Mesendoderm (in vitro differentiated cells): ENCODE results near the gene MCF2L2.

Experiments used
- DNase-seq: peaks from one replicate; pipeline ENCODE4 v3.0.0; 2013
- H2AK5ac ChIP-seq: 2 replicates; pipeline ENCODE4 v1.6.1; 2013; ENCODE audit warnings: low read length, inconsistent platforms
- H2BK120ac ChIP-seq: 2 replicates; pipeline ENCODE4 v1.6.1; 2013; ENCODE audit warnings: low read depth, mild to moderate bottlenecking, low read length, moderate library complexity, mixed read lengths
- H2BK15ac ChIP-seq: replicated peaks from 2 replicates; pipeline ENCODE4 v1.6.1; 2013; ENCODE audit warnings: low read depth, mild to moderate bottlenecking, moderate library complexity
- H2BK5ac ChIP-seq: 2 replicates; pipeline ENCODE4 v1.6.1; 2013; ENCODE audit warnings: low read length, inconsistent platforms
- H3K18ac ChIP-seq: 2 replicates; pipeline ENCODE4 v1.6.1; 2013; ENCODE audit warnings: mild to moderate bottlenecking, low read length, mixed read lengths
- H3K23ac ChIP-seq: one replicate; pipeline ENCODE4 v1.6.1; 2013; ENCODE audit warnings: low read length
- H3K27ac ChIP-seq: 2 replicates; pipeline ENCODE4 v1.5.1; 2013; ENCODE audit warnings: low read depth, mild to moderate bottlenecking, inconsistent platforms, low read length, moderate library complexity
- H3K27me3 ChIP-seq: 2 replicates; pipeline ENCODE4 v1.6.1; 2013; ENCODE audit warnings: low read length, control low read depth, mild to moderate bottlenecking, inconsistent platforms; ENCODE audit not compliant: insufficient read depth, poor library complexity
- H3K36me3 ChIP-seq: 2 replicates; pipeline ENCODE4 v1.6.1; 2013; ENCODE audit warnings: low read length, inconsistent platforms; ENCODE audit not compliant: control insufficient read depth, insufficient read depth
- H3K4ac ChIP-seq: one replicate; pipeline ENCODE4 v1.6.1; 2013; ENCODE audit warnings: low read depth, mild to moderate bottlenecking, low read length, moderate library complexity
- H3K4me1 ChIP-seq: 2 replicates; pipeline ENCODE4 v1.6.1; 2013; ENCODE audit warnings: low read depth, low read length, inconsistent platforms; ENCODE audit not compliant: control insufficient read depth
- H3K4me2 ChIP-seq: 2 replicates; pipeline ENCODE4 v1.6.1; 2013; ENCODE audit warnings: low read length
- H3K4me3 ChIP-seq: 2 replicates; pipeline ENCODE4 v1.5.1; 2013; ENCODE audit warnings: mild to moderate bottlenecking, low read length
- H3K56ac ChIP-seq: one replicate; pipeline ENCODE4 v1.6.1; 2013; ENCODE audit warnings: low read length
- H3K79me1 ChIP-seq: 2 replicates; pipeline ENCODE4 v1.6.1; 2013; ENCODE audit warnings: low read length, inconsistent platforms
- H3K79me2 ChIP-seq: 2 replicates; pipeline ENCODE4 v1.6.1; 2013; ENCODE audit warnings: mild to moderate bottlenecking, low read length; ENCODE audit not compliant: control insufficient read depth, insufficient read depth
- H3K9ac ChIP-seq: 2 replicates; pipeline ENCODE4 v1.6.1; 2013; ENCODE audit warnings: low read length, inconsistent platforms
- H4K5ac ChIP-seq: one replicate; pipeline ENCODE4 v1.6.1; 2013; ENCODE audit warnings: low read length
- H4K8ac ChIP-seq: one replicate; pipeline ENCODE4 v1.6.1; 2013; ENCODE audit warnings: low read depth, mild to moderate bottlenecking, control low read depth, low read length, moderate library complexity
- WGBS: extraction: QIAGEN DNeasy Blood & Tissue Kit; methylation state at CpG from one replicate; pipeline ENCODE4 v1.1.7; 2013; ENCODE audit warnings: low lambda C conversion rate, missing lambda C conversion rate; ENCODE audit not compliant: insufficient coverage; ENCODE audit errors: extremely low coverage; 5-methylcytosine and 5-hydroxymethylcytosine counted together

MCF2L2 gene

GRCh38 chr3:183378545-183378944 lies 49.9 kb downstream of the MCF2L2 start:
- H3K27me3 ChIP-seq = no peaks in the 10 kb centered on the region
- H3K4me2 ChIP-seq = no peak overlapping the region
- H3K27ac ChIP-seq = no peak overlapping the region
- no peak overlapping the region for H3K9ac ChIP-seq
- H3K18ac ChIP-seq = no peak overlapping the region
- no peak overlapping the region for H2BK120ac ChIP-seq
- H4K8ac ChIP-seq = no peak overlapping the region
- no peak overlapping the region for H3K56ac ChIP-seq
- no peaks in the 10 kb centered on the region for H3K79me1 ChIP-seq
- no peak overlapping the region for H4K5ac ChIP-seq
- H2AK5ac ChIP-seq = no peak overlapping the region
- no peak for DNase-seq
- no CpG with 5 or more reads among the region's 12 CpGs for WGBS
- H3K4me1 ChIP-seq = no peaks in the 10 kb centered on the region
- no peak overlapping the region for H2BK15ac ChIP-seq
- no peak overlapping the region for H2BK5ac ChIP-seq
- no peak overlapping the region for H3K4ac ChIP-seq
- no peaks in the 10 kb centered on the region for H3K36me3 ChIP-seq
- no peak overlapping the region for H3K23ac ChIP-seq
- no peaks in the 10 kb centered on the region for H3K79me2 ChIP-seq
- no peak overlapping the region for H3K4me3 ChIP-seq

DNA sequence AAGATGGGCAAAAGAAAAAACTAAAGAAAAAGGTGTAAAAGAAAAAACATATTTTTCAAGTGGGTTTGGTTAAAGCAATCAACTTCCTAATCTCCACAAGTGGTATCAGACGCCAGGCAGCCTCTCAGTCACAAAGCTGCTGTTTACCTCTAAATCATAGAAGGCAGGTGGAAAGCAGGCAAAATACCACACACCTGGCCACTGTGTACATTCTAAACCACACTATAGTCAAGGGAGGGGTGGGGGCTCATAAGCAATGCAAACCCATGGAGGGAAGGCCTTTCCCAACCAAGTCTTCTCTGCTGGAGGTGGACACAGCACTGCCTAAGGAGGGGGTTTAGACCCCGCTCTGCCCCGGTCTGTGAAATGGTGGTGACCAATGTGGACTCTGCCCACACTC lies 50.4 kb downstream of the MCF2L2 start:
- H3K4me3 ChIP-seq = no peak overlapping the region
- no peaks in the 10 kb centered on the region for H3K36me3 ChIP-seq

GRCh38 chr3:183377307-183377959 lies 51.0 kb downstream of the MCF2L2 start:
- Histone ChIP-seq H3K36me3 (no peaks in the 10 kb centered on the region), H2BK5ac (no peak overlapping the region), H2BK15ac (no peak overlapping the region), H3K79me2 (no peaks in the 10 kb centered on the region), H3K23ac (no peak overlapping the region), H4K8ac (no peak overlapping the region), H2BK120ac (no peak overlapping the region), H3K27ac (no peak overlapping the region), H3K4me1 (no peaks in the 10 kb centered on the region), H3K4ac (no peak overlapping the region), H3K4me2 (no peak overlapping the region), H3K27me3 (no peaks in the 10 kb centered on the region), H2AK5ac (no peak overlapping the region), H3K18ac (no peak overlapping the region), H4K5ac (no peak overlapping the region), H3K9ac (no peak overlapping the region), H3K56ac (no peak overlapping the region), H3K79me1 (no peaks in the 10 kb centered on the region), H3K4me3 (no peak overlapping the region)
- WGBS = no CpG with 5 or more reads among the region's 7 CpGs
- no peak for DNase-seq

More for the DNA sequence above, 50.4 kb downstream of the MCF2L2 start:
- H3K27me3 ChIP-seq = no peaks in the 10 kb centered on the region
- no peak overlapping the region for H2BK120ac ChIP-seq
- no peak for DNase-seq
- H4K5ac ChIP-seq = no peak overlapping the region
- H3K9ac ChIP-seq = no peak overlapping the region
- no peak overlapping the region for H2BK15ac ChIP-seq
- H4K8ac ChIP-seq = no peak overlapping the region
- H3K56ac ChIP-seq = no peak overlapping the region
- no peaks in the 10 kb centered on the region for H3K4me1 ChIP-seq
- no CpG with 5 or more reads among the region's 3 CpGs for WGBS
- no peak overlapping the region for H2AK5ac ChIP-seq
- no peak overlapping the region for H3K4me2 ChIP-seq
- H3K27ac ChIP-seq = no peak overlapping the region
- H3K4ac ChIP-seq = no peak overlapping the region
- H3K23ac ChIP-seq = no peak overlapping the region
- H3K79me2 ChIP-seq = no peaks in the 10 kb centered on the region
- H2BK5ac ChIP-seq = no peak overlapping the region
- no peaks in the 10 kb centered on the region for H3K79me1 ChIP-seq
- H3K18ac ChIP-seq = no peak overlapping the region

DNA sequence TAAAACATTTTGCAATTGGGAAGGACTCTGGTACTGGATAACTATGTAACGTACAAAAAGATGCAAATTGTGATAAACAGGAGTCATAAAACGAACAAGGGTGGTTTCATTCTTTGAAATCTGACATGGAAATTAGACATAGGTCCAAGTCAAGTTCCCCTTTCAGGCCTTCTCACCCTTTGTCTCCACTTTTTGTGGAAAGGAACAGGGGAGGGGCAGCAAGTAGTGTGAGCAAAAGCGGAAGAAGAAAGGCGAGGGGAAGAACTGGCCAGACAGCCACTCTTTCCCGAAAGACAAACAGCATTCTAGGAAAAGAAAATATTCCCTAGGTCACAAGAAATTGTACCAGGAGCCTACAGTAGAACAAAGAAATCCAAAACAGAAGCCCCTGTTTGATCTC lies 52.6 kb downstream of the MCF2L2 start:
- Histone ChIP-seq H2BK5ac (no peak overlapping the region), H3K27ac (no peak overlapping the region), H3K79me2 (no peaks in the 10 kb centered on the region), H4K5ac (no peak overlapping the region), H3K56ac (no peak overlapping the region), H3K9ac (no peak overlapping the region), H3K23ac (no peak overlapping the region), H3K4me1 (no peaks in the 10 kb centered on the region), H2BK15ac (no peak overlapping the region), H2AK5ac (no peak overlapping the region), H3K27me3 (no peaks in the 10 kb centered on the region), H3K4me3 (no peak overlapping the region), H3K79me1 (no peaks in the 10 kb centered on the region), H3K36me3 (no peaks in the 10 kb centered on the region), H2BK120ac (no peak overlapping the region), H3K4me2 (no peak overlapping the region), H4K8ac (no peak overlapping the region), H3K4ac (no peak overlapping the region), H3K18ac (no peak overlapping the region)
- no CpG with 5 or more reads among the region's 5 CpGs for WGBS
- no peak for DNase-seq

- Histone ChIP-seq H3K27ac (no peak overlapping the region), H3K79me2 (no peaks in the 10 kb centered on the region), H2AK5ac (no peak overlapping the region), H3K9ac (no peak overlapping the region), H3K79me1 (no peaks in the 10 kb centered on the region), H4K8ac (no peak overlapping the region), H3K18ac (no peak overlapping the region), H3K4me1 (no peaks in the 10 kb centered on the region), H3K56ac (no peak overlapping the region), H3K27me3 (no peaks in the 10 kb centered on the region), H2BK15ac (no peak overlapping the region), H2BK5ac (no peak overlapping the region), H3K23ac (no peak overlapping the region), H3K36me3 (no peaks in the 10 kb centered on the region), H2BK120ac (no peak overlapping the region), H3K4me2 (no peak overlapping the region), H3K4me3 (no peak overlapping the region), H3K4ac (no peak overlapping the region), H4K5ac (no peak overlapping the region)
- DNase-seq = no peak
- no CpG with 5 or more reads among the region's 6 CpGs for WGBS
Observed at GRCh38 chr3:183375337-183375736, 53.1 kb downstream of the MCF2L2 start.

- Histone ChIP-seq H4K5ac (no peak overlapping the region), H3K9ac (no peak overlapping the region), H2AK5ac (no peak overlapping the region), H2BK120ac (no peak overlapping the region), H2BK15ac (no peak overlapping the region), H3K36me3 (no peaks in the 10 kb centered on the region), H3K23ac (no peak overlapping the region), H3K27me3 (no peaks in the 10 kb centered on the region), H3K79me2 (no peaks in the 10 kb centered on the region), H3K4me2 (no peak overlapping the region), H3K4me3 (no peak overlapping the region), H3K18ac (no peak overlapping the region), H3K4me1 (no peaks in the 10 kb centered on the region), H4K8ac (no peak overlapping the region), H2BK5ac (no peak overlapping the region), H3K79me1 (no peaks in the 10 kb centered on the region), H3K4ac (no peak overlapping the region), H3K27ac (no peak overlapping the region), H3K56ac (no peak overlapping the region)
- no CpG with 5 or more reads among the region's 3 CpGs for WGBS
- no peak for DNase-seq
Observed at GRCh38 chr3:183372911-183373310, 55.5 kb downstream of the MCF2L2 start.
